Stimulated activated naive CD8-positive, alpha-beta T cell treated with anti-CD3 and anti-CD28 coated beads, Interleukin-15, amount 100 ng/mL, for 72 hours (primary cell): ENCODE results near the gene MUC12.
A peak's percentile ranks its signal among the peaks of the same experiment; 100 is the strongest.
"Not testable (repeated sequence)": the region's sequence is repeated elsewhere in the genome, so short reads cannot be mapped to it uniquely, and the experiment has no call there.

ENCODE experiments used
- ATAC-seq: fragments of 150-1000 bp; cut with Tn5 transposase; 2 replicates; pipeline ENCODE4 v1.10.0; 2021; ENCODE audit warnings: mild to moderate bottlenecking, moderate library complexity
- DNase-seq, 2 donors: peaks; one replicate each; pipeline ENCODE4 v3.0.0; 2021 to 2022
- H3K27ac Mint-ChIP-seq, 2 donors: one replicate each; pipeline ENCODE4 v1.8.0; 2022; ENCODE audit warnings: mild to moderate bottlenecking in 2 of 2, mixed read lengths in 2 of 2, moderate library complexity in 2 of 2
- H3K27me3 Mint-ChIP-seq: one replicate; pipeline ENCODE4 v1.8.0; 2022; ENCODE audit warnings: mixed read lengths
- H3K4me1 Mint-ChIP-seq: one replicate; pipeline ENCODE4 v1.8.0; 2022; ENCODE audit warnings: mild to moderate bottlenecking, mixed read lengths
- H3K4me3 Mint-ChIP-seq, 2 donors: one replicate each; pipeline ENCODE4 v1.8.0; 2022; ENCODE audit warnings: mild to moderate bottlenecking in 2 of 2, mixed read lengths in 2 of 2, moderate library complexity in 1 of 2
- H3K9me3 Mint-ChIP-seq, 2 donors: one replicate each; pipeline ENCODE4 v1.8.0; 2022; ENCODE audit warnings: mixed read lengths in 2 of 2

The MUC12 gene

GRCh38 chr7:100968031-100968430 lies 1.3 kb upstream of the MUC12 start:
- no peak overlapping the region for H3K27ac Mint-ChIP-seq
- ATAC-seq (no peak), DNase-seq (no peak)
- H3K9me3 Mint-ChIP-seq, result no peaks in the 10 kb centered on the region
- peaks cover 94% of the 10 kb centered on the region for H3K27me3 Mint-ChIP-seq
- H3K4me1 Mint-ChIP-seq, result peaks cover 22% of the 10 kb centered on the region
- no peak overlapping the region for H3K4me3 Mint-ChIP-seq

- Mint-ChIP-seq H3K27me3 (peaks cover 91% of the 10 kb centered on the region), H3K27ac (no peak overlapping the region), H3K9me3 (no peaks in the 10 kb centered on the region), H3K4me1 (peaks cover 22% of the 10 kb centered on the region), H3K4me3 (no peak overlapping the region)
- ATAC-seq (no peak), DNase-seq (no peak)
Observed at GRCh38 chr7:100968650-100969049, 715 bp upstream of the MUC12 start.

- no peak overlapping the region for H3K27ac Mint-ChIP-seq
- H3K27me3 Mint-ChIP-seq, result peaks cover 84% of the 10 kb centered on the region
- H3K4me3 Mint-ChIP-seq, result no peak overlapping the region
- peaks cover 10% of the 10 kb centered on the region for H3K4me1 Mint-ChIP-seq
- H3K9me3 Mint-ChIP-seq, result peaks cover 0 to 7% of the 10 kb centered on the region in 2 donors
- ATAC-seq (no peak), DNase-seq (no peak)
Observed at GRCh38 chr7:100971111-100972001, 2.0 kb downstream of the MUC12 start.

- H3K27me3 Mint-ChIP-seq, result peaks cover 78% of the 10 kb centered on the region
- H3K9me3 Mint-ChIP-seq, result peaks cover 0 to 7% of the 10 kb centered on the region in 2 donors
- DNase-seq (no peak), ATAC-seq (no peak)
- H3K27ac Mint-ChIP-seq, result no peak overlapping the region
- peaks cover 5% of the 10 kb centered on the region for H3K4me1 Mint-ChIP-seq
- no peak overlapping the region for H3K4me3 Mint-ChIP-seq
Observed at GRCh38 chr7:100972002-100972347, 2.6 kb downstream of the MUC12 start.

GRCh38 chr7:100974021-100974420 lies 4.7 kb downstream of the MUC12 start:
- no peak for ATAC-seq
- H3K4me3 Mint-ChIP-seq, result no peak overlapping the region
- H3K27ac Mint-ChIP-seq, result no peak overlapping the region
- H3K4me1 Mint-ChIP-seq, result no peaks in the 10 kb centered on the region
- peaks cover 0 to 7% of the 10 kb centered on the region in 2 donors for H3K9me3 Mint-ChIP-seq
- peaks cover 58% of the 10 kb centered on the region for H3K27me3 Mint-ChIP-seq
- DNase-seq, result no peak

GRCh38 chr7:100975371-100975821 lies 6.0 kb downstream of the MUC12 start:
- H3K27ac Mint-ChIP-seq, result peak overlapping the region in 1 of 2 donors; percentile 13
- peaks cover 44% of the 10 kb centered on the region for H3K27me3 Mint-ChIP-seq
- DNase-seq (no peak), ATAC-seq (no peak)
- H3K4me1 Mint-ChIP-seq, result no peaks in the 10 kb centered on the region
- peaks cover 0 to 7% of the 10 kb centered on the region in 2 donors for H3K9me3 Mint-ChIP-seq
- no peak overlapping the region for H3K4me3 Mint-ChIP-seq

- Mint-ChIP-seq H3K27me3 (peaks cover 30% of the 10 kb centered on the region), H3K27ac (no peak overlapping the region), H3K9me3 (peaks cover 0 to 7% of the 10 kb centered on the region in 2 donors), H3K4me3 (no peak overlapping the region), H3K4me1 (no peaks in the 10 kb centered on the region)
- DNase-seq (no peak), ATAC-seq (no peak)
Observed at GRCh38 chr7:100978300-100978699, 8.9 kb downstream of the MUC12 start.

GRCh38 chr7:100983451-100984187 lies 14.3 kb downstream of the MUC12 start:
- DNase-seq, result no peak
- H3K4me3 Mint-ChIP-seq, result no peak overlapping the region
- H3K4me1 Mint-ChIP-seq, result no peaks in the 10 kb centered on the region
- H3K9me3 Mint-ChIP-seq, result no peaks in the 10 kb centered on the region
- H3K27me3 Mint-ChIP-seq, result peaks cover 28% of the 10 kb centered on the region
- no peak overlapping the region for H3K27ac Mint-ChIP-seq
- no peak for ATAC-seq

GRCh38 chr7:100984241-100984918 lies 15.0 kb downstream of the MUC12 start:
- peaks cover 28% of the 10 kb centered on the region for H3K27me3 Mint-ChIP-seq

GRCh38 chr7:100985033-100985797 lies 15.8 kb downstream of the MUC12 start:
- DNase-seq, H3K9me3 Mint-ChIP-seq, H3K4me1 Mint-ChIP-seq, ATAC-seq, H3K27ac Mint-ChIP-seq, H3K4me3 Mint-ChIP-seq: not testable (repeated sequence)
- H3K27me3 Mint-ChIP-seq, result peaks cover 28% of the 10 kb centered on the region

More at GRCh38 chr7:100984241-100984918, 15.0 kb downstream of the MUC12 start:
- not testable (repeated sequence) for H3K27ac Mint-ChIP-seq, H3K4me1 Mint-ChIP-seq, ATAC-seq, H3K4me3 Mint-ChIP-seq, DNase-seq, H3K9me3 Mint-ChIP-seq

- DNase-seq, result no peak
- Mint-ChIP-seq H3K4me1 (no peaks in the 10 kb centered on the region), H3K4me3 (no peak overlapping the region), H3K27me3 (no peaks in the 10 kb centered on the region), H3K9me3 (no peaks in the 10 kb centered on the region), H3K27ac (no peak overlapping the region)
- no peak for ATAC-seq
Observed at GRCh38 chr7:100991631-100992030, 22.3 kb downstream of the MUC12 start.

- H3K4me1 Mint-ChIP-seq, ATAC-seq, H3K4me3 Mint-ChIP-seq, H3K9me3 Mint-ChIP-seq, H3K27me3 Mint-ChIP-seq, DNase-seq, H3K27ac Mint-ChIP-seq: not testable (repeated sequence)
Observed at GRCh38 chr7:100992280-100992679, 22.9 kb downstream of the MUC12 start.

- not testable (repeated sequence) for H3K9me3 Mint-ChIP-seq, H3K4me1 Mint-ChIP-seq, H3K27me3 Mint-ChIP-seq, H3K27ac Mint-ChIP-seq, ATAC-seq, DNase-seq, H3K4me3 Mint-ChIP-seq
Observed at GRCh38 chr7:100994671-100995070, 25.3 kb downstream of the MUC12 start.

- not testable (repeated sequence) for H3K9me3 Mint-ChIP-seq, H3K4me1 Mint-ChIP-seq, ATAC-seq, H3K27ac Mint-ChIP-seq, H3K27me3 Mint-ChIP-seq, DNase-seq, H3K4me3 Mint-ChIP-seq
Observed at GRCh38 chr7:100998530-100998929, 29.2 kb downstream of the MUC12 start.

GRCh38 chr7:100999334-100999733 lies 30.0 kb downstream of the MUC12 start:
- not testable (repeated sequence) for H3K27ac Mint-ChIP-seq, H3K4me1 Mint-ChIP-seq, DNase-seq, H3K4me3 Mint-ChIP-seq, ATAC-seq, H3K9me3 Mint-ChIP-seq, H3K27me3 Mint-ChIP-seq
